Neural progenitor cell (in vitro differentiated cells): ENCODE data around the gene CD9.

Experiments
- EZH2 ChIP-seq: fragments of 200-600 bp; sonication (generic); IDR thresholded peaks from 2 replicates; pipeline ENCODE4 v1.6.1; 2017; ENCODE audit warnings: antibody characterized with exemption, mild to moderate bottlenecking, moderate library complexity
- TF ChIP-seq, protein P1 (sequence below): fragments of 200-600 bp; sonication (generic); IDR thresholded peaks from 2 replicates; pipeline ENCODE4 v1.5.1; 2017; ENCODE audit warnings: antibody characterized with exemption, mild to moderate bottlenecking

DNA sequence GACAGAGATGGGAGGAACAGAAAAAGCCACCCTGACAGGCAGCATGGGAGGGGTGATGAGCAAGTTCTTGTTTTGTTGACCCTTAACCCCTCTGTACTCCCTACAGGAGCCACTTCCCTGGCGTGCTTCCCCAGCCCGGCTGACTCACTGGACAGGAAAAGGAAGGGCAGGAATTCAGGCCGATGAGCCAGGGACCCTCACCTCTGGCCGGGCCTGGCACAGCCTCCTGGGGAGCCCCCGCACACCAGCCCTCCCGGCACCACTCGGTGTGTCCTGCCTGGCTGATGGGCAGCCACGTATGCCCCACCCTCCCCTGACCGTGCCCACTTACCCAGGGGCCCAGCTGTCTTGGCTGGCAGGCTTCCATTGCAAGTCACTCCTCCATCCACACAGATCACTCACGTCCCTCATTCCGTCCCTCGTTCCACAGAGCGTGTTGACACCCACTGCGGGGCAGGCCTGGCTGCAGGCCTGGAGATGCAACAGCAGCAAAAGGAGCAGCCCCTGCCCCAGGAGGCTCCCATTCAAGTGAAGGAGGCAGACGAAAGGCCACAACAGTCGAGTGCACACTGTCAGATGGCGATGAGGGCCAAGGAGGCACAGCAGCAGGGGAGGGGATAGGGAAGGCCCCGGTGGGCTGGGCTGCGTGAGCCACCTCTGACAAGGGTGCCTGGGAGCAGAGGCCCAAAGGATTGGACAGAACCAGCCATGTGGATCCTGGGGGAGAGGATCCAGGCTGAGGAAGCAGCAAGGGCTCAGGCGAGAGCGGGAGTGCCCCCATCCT is 19.7 kb upstream of the CD9 start:
- TF ChIP-seq, protein P1, sequence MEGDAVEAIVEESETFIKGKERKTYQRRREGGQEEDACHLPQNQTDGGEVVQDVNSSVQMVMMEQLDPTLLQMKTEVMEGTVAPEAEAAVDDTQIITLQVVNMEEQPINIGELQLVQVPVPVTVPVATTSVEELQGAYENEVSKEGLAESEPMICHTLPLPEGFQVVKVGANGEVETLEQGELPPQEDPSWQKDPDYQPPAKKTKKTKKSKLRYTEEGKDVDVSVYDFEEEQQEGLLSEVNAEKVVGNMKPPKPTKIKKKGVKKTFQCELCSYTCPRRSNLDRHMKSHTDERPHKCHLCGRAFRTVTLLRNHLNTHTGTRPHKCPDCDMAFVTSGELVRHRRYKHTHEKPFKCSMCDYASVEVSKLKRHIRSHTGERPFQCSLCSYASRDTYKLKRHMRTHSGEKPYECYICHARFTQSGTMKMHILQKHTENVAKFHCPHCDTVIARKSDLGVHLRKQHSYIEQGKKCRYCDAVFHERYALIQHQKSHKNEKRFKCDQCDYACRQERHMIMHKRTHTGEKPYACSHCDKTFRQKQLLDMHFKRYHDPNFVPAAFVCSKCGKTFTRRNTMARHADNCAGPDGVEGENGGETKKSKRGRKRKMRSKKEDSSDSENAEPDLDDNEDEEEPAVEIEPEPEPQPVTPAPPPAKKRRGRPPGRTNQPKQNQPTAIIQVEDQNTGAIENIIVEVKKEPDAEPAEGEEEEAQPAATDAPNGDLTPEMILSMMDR, result no peak
- TF ChIP-seq EZH2, result no peak
